Activated CD4-positive, alpha-beta T cell treated with anti-CD3 and anti-CD28 coated beads, Interleukin-2, amount 10 ng/mL, durations not matched to agents 7 days and 5 days (primary cell): ENCODE results near the gene GPC6. TPM values are rescaled to one million over a fixed set of nuclear protein-coding genes. Genes with fewer than 3 reads are reported as not detected.

Experiments
- CTCF ChIA-PET: fragments of 350-600 bp; sonication (Branson Sonifier 250); formaldehyde crosslinking; loops from one replicate; lab custom pipeline; 2021; ENCODE audit warnings: antibody characterized with exemption; lab: Charles Lee
- POLR2A ChIA-PET: fragments of 350-600 bp; sonication (Branson Sonifier 250); formaldehyde crosslinking; loops from one replicate; lab custom pipeline; 2021; ENCODE audit warnings: antibody characterized with exemption; lab: Charles Lee
- DNase-seq: peaks from one replicate; pipeline ENCODE4 v3.0.0-alpha.2; 2020
- H3K27ac Mint-ChIP-seq: one replicate; pipeline ENCODE4 v1.8.0; 2021; ENCODE audit warnings: mild to moderate bottlenecking, moderate library complexity, mixed read lengths
- H3K27me3 Mint-ChIP-seq: one replicate; pipeline ENCODE4 v1.8.0; 2021; ENCODE audit warnings: mixed read lengths
- H3K36me3 Mint-ChIP-seq: one replicate; pipeline ENCODE4 v1.8.0; 2021; ENCODE audit warnings: low read depth, mixed read lengths
- H3K4me1 Mint-ChIP-seq: one replicate; pipeline ENCODE4 v1.8.0; 2021; ENCODE audit warnings: mixed read lengths
- H3K4me3 Mint-ChIP-seq: one replicate; pipeline ENCODE4 v1.8.0; 2021; ENCODE audit warnings: mild to moderate bottlenecking, moderate library complexity, mixed read lengths
- H3K9me3 Mint-ChIP-seq: one replicate; pipeline ENCODE4 v1.8.0; 2021; ENCODE audit warnings: mixed read lengths
- total RNA-seq, 2 experiments: library from RNA; stranded (reverse); gene quantifications; one replicate each; pipeline ENCODE4 v1.2.3, GENCODE V29; 2021

Gene GPC6
- total RNA-seq, 2 experiments from 2014 or later: not detected

DNA sequence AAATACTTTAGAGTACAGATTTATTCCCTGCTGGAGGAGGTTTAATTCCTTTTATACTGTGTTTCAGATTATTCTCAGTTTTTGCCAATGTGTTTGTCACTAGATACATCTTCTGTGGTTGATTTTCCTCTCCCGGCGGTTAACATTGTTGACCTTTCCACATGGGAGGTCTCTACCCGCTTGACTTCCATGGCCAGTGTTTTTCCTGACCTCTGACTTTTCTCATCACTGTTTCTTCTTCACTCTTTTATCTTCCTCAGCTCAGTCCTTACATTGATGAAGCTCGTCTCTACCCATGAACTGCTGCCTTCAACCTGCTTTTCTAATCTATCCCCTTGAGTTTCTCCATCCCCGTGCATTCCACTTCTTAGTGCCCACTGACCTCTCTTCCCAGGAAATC, 517.4 kb downstream of the GPC6 start:
- H3K4me3 Mint-ChIP-seq: no peak overlapping the region
- POLR2A ChIA-PET: no interaction called here
- CTCF ChIA-PET: no interaction called here
- no peaks in the 10 kb centered on the region for H3K27me3 Mint-ChIP-seq
- no peaks in the 10 kb centered on the region for H3K4me1 Mint-ChIP-seq
- no peak overlapping the region for H3K27ac Mint-ChIP-seq
- H3K36me3 Mint-ChIP-seq: no peaks in the 10 kb centered on the region
- DNase-seq: no peak
- H3K9me3 Mint-ChIP-seq: no peaks in the 10 kb centered on the region

DNA sequence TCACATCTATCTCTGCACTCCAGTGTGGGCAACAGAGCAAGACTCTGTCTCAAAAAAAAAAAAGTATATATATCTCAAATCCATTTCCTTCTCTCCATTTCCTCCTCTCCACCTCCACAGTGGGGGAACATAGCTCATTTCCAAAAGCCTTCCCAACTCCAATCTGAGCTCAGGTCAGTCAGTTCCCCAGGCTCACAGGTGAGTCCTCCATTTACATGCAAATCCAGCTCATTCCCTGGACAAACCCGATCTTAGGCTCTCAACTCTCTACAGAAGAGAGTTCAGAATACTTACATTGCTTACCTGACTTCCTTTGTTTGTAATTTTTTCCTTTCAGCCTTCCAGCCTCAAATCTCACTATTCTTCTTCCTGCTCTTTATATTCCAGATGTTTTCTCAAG, 518.3 kb downstream of the GPC6 start:
- ChIA-PET POLR2A (no interaction called here), CTCF (no interaction called here)
- no peak for DNase-seq
- Mint-ChIP-seq H3K36me3 (no peaks in the 10 kb centered on the region), H3K9me3 (no peaks in the 10 kb centered on the region), H3K4me3 (no peak overlapping the region), H3K27me3 (no peaks in the 10 kb centered on the region), H3K27ac (no peak overlapping the region), H3K4me1 (no peaks in the 10 kb centered on the region)

DNA sequence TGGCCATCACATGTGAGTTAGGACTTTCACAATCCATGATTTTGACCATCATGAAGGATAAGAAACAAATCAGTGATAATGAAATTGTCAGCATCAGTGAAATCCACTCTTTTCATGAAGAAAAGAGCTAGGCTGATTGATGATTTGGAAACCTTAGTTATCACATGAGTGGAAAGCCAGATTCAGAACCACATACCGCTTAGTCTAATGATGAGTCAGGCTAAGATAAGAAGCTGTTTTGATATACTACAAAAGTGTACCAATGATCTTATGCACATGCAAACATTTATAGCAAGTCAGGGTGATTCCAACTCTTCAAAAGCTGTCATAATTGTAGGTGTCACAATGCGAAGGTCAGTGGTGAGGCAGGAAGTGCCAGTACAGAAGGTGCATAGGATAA, 519.3 kb downstream of the GPC6 start:
- no peak for DNase-seq
- Mint-ChIP-seq H3K27ac (no peak overlapping the region), H3K36me3 (no peaks in the 10 kb centered on the region), H3K27me3 (no peaks in the 10 kb centered on the region), H3K4me3 (no peak overlapping the region), H3K4me1 (no peaks in the 10 kb centered on the region), H3K9me3 (no peaks in the 10 kb centered on the region)
- ChIA-PET POLR2A (no interaction called here), CTCF (no interaction called here)

DNA sequence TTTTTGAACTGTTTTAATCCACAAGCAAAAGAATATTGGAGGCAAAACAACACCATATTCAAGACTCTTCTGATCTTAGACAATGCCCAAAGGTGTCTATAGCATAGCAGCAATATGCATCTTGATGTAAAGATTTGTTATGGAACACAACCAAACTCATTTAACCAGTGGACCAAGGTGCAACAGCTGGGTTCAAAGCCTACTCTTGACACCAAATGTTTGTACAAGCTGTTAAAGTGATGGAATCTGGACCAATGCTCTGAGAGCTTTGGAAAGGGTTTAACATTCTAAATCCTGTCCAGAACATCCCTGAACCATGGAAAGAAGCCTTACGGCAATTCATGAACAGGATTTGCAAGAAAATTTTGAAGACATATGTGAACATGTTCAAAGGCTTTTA, 520.0 kb downstream of the GPC6 start:
- POLR2A ChIA-PET: no interaction called here
- Mint-ChIP-seq H3K4me1 (no peaks in the 10 kb centered on the region), H3K27me3 (no peaks in the 10 kb centered on the region), H3K27ac (no peak overlapping the region), H3K4me3 (no peak overlapping the region), H3K36me3 (no peaks in the 10 kb centered on the region), H3K9me3 (no peaks in the 10 kb centered on the region)
- no peak for DNase-seq
- CTCF ChIA-PET: no interaction called here

DNA sequence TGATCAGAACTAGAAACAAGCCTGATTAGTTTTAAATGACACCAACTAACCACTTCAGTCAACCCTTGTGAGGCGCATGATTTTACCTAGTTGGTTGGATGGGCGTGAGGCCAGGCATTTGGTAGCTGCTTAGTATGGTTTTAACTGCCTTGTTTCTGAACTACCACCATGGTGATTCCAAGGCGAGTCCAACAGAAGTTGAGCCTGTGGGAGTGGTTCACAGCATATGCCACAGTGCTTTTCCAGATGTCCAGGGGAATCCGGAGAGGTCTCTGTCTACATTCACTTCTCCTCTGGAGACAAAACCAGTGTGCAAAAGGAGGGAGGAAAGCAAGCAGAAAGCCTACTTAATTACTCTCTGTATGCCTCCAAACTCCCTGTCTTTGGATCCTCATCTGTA, 524.1 kb downstream of the GPC6 start:
- H3K4me3 Mint-ChIP-seq: no peak overlapping the region
- no peak overlapping the region for H3K27ac Mint-ChIP-seq
- H3K9me3 Mint-ChIP-seq: no peaks in the 10 kb centered on the region
- CTCF ChIA-PET: no interaction called here
- POLR2A ChIA-PET: no interaction called here
- no peak for DNase-seq
- H3K36me3 Mint-ChIP-seq: no peaks in the 10 kb centered on the region
- no peaks in the 10 kb centered on the region for H3K4me1 Mint-ChIP-seq
- no peaks in the 10 kb centered on the region for H3K27me3 Mint-ChIP-seq

DNA sequence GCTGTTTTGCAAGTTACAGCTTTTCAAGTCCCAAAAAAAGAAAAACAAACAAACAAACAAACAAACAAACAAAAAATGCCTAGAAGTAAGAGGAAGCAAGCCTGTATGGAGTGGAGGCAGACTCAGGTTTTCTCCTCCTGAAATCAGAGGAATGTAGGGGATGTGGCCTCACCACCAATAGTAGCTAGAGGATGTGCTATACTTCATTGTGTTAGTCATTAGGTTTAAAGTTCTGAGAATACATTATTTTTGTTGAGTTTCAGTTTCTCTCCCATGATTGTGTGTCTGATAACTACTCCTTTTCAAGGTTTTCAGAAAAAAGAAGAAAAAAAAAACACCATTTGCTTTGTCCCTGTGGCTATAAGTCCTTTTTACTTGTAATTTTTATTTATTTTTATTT, 524.5 kb downstream of the GPC6 start:
- ChIA-PET CTCF (no interaction called here), POLR2A (no interaction called here)
- H3K27me3 Mint-ChIP-seq: no peaks in the 10 kb centered on the region
- DNase-seq: no peak
- no peak overlapping the region for H3K4me3 Mint-ChIP-seq
- no peak overlapping the region for H3K27ac Mint-ChIP-seq
- no peaks in the 10 kb centered on the region for H3K36me3 Mint-ChIP-seq
- H3K9me3 Mint-ChIP-seq: no peaks in the 10 kb centered on the region
- no peaks in the 10 kb centered on the region for H3K4me1 Mint-ChIP-seq

DNA sequence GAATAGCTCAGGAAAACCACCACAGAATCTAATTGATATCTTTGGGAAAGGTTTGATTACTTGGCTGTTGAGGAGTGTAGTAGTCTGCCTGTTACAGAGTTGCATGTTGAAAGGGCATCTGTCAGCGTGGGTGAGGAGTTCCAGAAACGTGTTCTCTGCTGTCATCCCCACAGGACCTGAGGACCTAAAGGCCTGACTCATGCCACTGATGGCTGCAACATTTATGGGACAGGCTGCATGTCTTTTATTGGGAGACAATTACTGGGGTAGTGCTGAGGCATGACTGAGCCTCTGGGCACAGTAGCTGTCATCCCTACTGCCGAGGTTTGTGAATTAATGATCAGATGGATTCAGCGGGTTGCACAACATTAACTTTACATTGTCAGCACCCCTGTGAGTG, 525.9 kb downstream of the GPC6 start:
- H3K27me3 Mint-ChIP-seq: no peaks in the 10 kb centered on the region
- H3K27ac Mint-ChIP-seq: no peak overlapping the region
- H3K4me3 Mint-ChIP-seq: no peak overlapping the region
- H3K9me3 Mint-ChIP-seq: no peaks in the 10 kb centered on the region
- ChIA-PET CTCF (no interaction called here), POLR2A (no interaction called here)
- no peaks in the 10 kb centered on the region for H3K4me1 Mint-ChIP-seq
- no peaks in the 10 kb centered on the region for H3K36me3 Mint-ChIP-seq
- DNase-seq: no peak

DNA sequence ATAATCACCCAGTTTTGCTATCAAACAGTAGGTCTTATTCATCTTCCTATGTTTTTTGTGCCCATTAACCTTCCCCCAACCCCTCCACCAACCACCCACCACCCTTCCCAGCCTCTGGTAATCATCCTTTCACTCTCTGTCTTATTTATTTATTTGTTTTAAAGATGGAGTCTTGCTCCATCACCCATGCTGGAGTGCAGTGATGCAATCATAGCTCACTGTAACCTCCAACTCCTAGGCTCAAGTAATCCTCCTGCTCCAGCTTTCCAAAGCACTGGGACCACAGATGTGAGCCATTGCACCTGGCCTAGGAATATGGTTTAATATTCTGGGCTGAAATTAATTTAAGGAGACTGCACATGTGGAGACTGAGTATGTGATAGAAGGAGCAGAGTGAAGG, 527.0 kb downstream of the GPC6 start:
- Mint-ChIP-seq H3K4me1 (no peaks in the 10 kb centered on the region), H3K27me3 (no peaks in the 10 kb centered on the region), H3K9me3 (no peaks in the 10 kb centered on the region), H3K4me3 (no peak overlapping the region), H3K27ac (no peak overlapping the region), H3K36me3 (no peaks in the 10 kb centered on the region)
- CTCF ChIA-PET: no interaction called here
- no peak for DNase-seq
- POLR2A ChIA-PET: no interaction called here

DNA sequence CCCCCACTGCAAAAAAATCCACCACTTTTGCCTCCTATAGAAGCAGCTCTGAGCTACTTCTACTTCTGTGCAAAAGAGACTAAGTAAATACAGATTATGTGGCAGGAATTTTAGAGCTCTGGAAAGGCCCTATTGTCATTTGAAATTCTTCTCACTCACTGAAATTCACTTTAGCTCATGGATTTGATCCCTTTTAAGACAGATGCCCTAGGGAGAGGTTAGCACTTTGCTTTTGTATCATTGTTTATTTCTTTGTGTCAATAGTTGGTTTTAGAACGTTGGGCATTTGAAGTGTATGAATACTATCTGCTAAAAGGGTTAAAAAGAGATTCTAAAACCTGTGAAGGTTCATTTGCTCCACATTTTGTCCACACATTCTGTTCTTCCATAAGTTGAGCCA, 528.7 kb downstream of the GPC6 start:
- H3K36me3 Mint-ChIP-seq: no peaks in the 10 kb centered on the region
- POLR2A ChIA-PET: no interaction called here
- no peaks in the 10 kb centered on the region for H3K9me3 Mint-ChIP-seq
- CTCF ChIA-PET: no interaction called here
- no peaks in the 10 kb centered on the region for H3K4me1 Mint-ChIP-seq
- no peak overlapping the region for H3K27ac Mint-ChIP-seq
- DNase-seq: no peak
- H3K4me3 Mint-ChIP-seq: no peak overlapping the region
- H3K27me3 Mint-ChIP-seq: no peaks in the 10 kb centered on the region

DNA sequence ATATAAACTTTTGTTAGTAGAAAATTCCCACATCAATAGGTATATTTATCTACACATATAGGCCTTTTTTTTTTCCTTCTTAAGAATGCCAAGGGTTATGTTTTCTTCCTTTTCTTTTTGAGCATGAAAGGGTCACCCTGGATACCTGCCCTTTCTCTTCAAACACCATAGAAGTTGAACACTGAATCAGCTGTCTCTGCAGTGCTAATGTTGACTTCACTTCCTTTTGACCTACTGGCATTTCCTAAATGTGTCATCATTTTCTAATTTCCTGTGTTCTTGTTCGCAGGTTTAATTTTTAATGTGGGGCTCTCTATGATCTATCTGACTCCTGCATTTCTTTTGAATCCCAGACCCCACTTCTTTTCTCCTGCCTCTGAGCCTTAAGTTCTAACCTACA, 532.0 kb downstream of the GPC6 start:
- Mint-ChIP-seq H3K36me3 (no peaks in the 10 kb centered on the region), H3K4me1 (no peaks in the 10 kb centered on the region), H3K27me3 (no peaks in the 10 kb centered on the region), H3K9me3 (no peaks in the 10 kb centered on the region), H3K4me3 (no peak overlapping the region), H3K27ac (peak overlapping the region; percentile 21)
- DNase-seq: no peak
- CTCF ChIA-PET: no interaction called here
- POLR2A ChIA-PET: no interaction called here

DNA sequence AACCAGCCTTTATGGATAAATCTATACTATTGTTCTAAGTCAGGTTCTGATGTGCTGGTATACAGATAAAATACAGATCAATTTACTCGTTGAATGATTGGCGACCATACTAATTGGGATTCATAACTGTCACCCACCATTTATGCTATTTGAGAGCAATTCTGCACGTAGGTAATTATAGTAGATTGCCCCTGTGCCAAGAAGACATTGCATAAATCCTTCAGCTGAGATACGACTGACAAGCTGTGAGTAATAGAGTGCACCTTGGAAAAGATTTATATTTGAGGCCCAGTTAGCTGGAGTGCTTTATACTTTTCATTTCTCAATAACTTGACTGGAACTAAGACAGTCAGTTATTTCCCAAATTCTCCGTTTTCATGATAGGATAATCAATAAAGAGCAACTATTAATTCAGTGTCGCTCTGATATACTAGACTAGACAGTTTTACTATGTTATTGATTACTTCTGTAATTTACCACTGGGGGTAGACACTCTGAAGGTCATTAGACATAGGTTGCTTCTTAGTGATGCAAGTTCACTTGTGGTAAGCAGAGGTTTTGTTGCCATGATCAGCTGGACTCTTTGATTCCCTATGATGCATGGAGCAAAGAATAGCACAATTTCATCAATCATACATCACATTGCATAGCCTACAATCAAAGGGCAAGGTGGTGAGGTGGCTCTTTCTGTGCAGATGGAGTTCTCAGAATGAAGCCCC, 536.3 kb downstream of the GPC6 start:
- Mint-ChIP-seq H3K36me3 (no peaks in the 10 kb centered on the region), H3K27ac (no peak overlapping the region), H3K4me3 (no peak overlapping the region), H3K4me1 (no peaks in the 10 kb centered on the region), H3K27me3 (no peaks in the 10 kb centered on the region), H3K9me3 (no peaks in the 10 kb centered on the region)
- ChIA-PET CTCF (no interaction called here), POLR2A (no interaction called here)
- no peak for DNase-seq

DNA sequence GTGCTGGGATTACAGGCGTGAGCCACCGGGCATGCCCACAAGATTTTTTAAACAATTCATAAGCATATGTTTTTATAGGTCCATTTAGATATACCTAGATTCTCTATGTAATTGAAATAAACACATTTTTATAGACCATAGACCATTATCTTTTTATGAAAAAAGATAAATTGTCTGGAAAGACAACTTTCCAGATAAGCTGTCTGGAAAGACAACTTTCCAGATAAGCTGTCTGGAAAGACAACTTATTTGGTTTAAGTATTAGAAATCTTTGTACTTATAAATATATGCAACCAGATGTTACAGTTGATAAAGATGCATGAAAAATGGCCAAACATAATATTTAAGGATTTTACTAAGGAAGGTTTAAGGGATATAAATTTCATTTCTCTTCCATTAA, 538.5 kb downstream of the GPC6 start:
- peaks cover 3% of the 10 kb centered on the region for H3K9me3 Mint-ChIP-seq
- H3K36me3 Mint-ChIP-seq: no peaks in the 10 kb centered on the region
- H3K4me3 Mint-ChIP-seq: no peak overlapping the region
- H3K27ac Mint-ChIP-seq: peak overlapping the region; percentile 19
- H3K27me3 Mint-ChIP-seq: no peaks in the 10 kb centered on the region
- no peaks in the 10 kb centered on the region for H3K4me1 Mint-ChIP-seq
- POLR2A ChIA-PET: no interaction called here
- CTCF ChIA-PET: no interaction called here
- no peak for DNase-seq

DNA sequence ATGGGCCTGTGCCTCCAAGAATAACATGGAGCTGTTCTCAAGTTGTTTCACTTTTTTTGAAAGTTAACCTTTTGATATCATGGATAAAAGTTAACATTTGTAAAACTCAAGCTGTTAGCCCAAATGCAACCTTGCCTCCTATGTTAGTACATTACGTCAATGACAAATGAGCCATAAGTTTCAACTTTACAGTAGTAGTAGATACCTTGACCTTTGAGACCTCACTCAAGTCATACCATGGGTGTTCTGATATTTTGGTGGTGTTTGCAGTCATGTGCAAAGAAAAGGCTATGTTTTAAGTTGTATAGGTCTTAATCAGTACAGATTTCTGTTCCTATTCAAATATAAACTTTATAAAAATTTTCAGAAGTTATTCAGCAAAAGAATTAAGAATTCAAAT, 539.2 kb downstream of the GPC6 start:
- Mint-ChIP-seq H3K36me3 (no peaks in the 10 kb centered on the region), H3K27ac (no peak overlapping the region), H3K27me3 (no peaks in the 10 kb centered on the region), H3K4me1 (no peaks in the 10 kb centered on the region), H3K9me3 (peaks cover 3% of the 10 kb centered on the region), H3K4me3 (no peak overlapping the region)
- CTCF ChIA-PET: no interaction called here
- POLR2A ChIA-PET: no interaction called here
- DNase-seq: no peak

DNA sequence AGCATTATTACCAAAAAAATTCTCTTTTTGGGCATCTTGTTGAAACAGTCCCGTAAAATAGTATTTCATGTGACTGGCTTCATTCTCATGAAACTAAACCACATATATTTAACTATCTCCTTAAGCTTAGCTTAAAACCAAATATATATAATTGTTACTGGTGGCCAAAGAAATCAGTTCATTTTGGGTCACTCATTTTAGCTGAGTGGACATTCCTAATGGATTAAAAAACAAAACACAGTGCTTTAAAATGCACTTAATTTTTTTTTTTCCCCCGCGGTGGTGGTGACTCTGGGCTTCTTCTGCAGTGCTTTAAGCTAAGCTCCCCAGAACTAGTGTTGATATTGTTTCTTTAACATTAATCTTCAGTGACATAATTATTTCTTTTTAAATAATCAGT, 540.1 kb downstream of the GPC6 start:
- POLR2A ChIA-PET: no interaction called here
- no peak overlapping the region for H3K4me3 Mint-ChIP-seq

More for the DNA sequence above, 540.1 kb downstream of the GPC6 start:
- no peak for DNase-seq
- Mint-ChIP-seq H3K9me3 (peaks cover 3% of the 10 kb centered on the region), H3K36me3 (no peaks in the 10 kb centered on the region), H3K27ac (no peak overlapping the region), H3K27me3 (no peaks in the 10 kb centered on the region), H3K4me1 (no peaks in the 10 kb centered on the region)
- CTCF ChIA-PET: no interaction called here
